Keratinocyte (primary cell): ENCODE data around the gene RBFOX2. TPM values are rescaled to one million over a fixed set of nuclear protein-coding genes. Genes with fewer than 3 reads are reported as not detected.

ENCODE experiments used
- DNase-seq: peaks from one replicate; pipeline ENCODE4 v3.0.0-alpha.2; 2011; ENCODE audit warnings: low read depth, missing footprints, low spot score
- FAIRE-seq: peaks from 2 replicates; lab custom pipeline; 2011; peaks lifted over from hg19 to GRCh38; lab: Jason Lieb, UNC
- H2AFZ ChIP-seq: 2 replicates; pipeline ENCODE4 v1.6.0; 2012; ENCODE audit warnings: low read length, control low read depth, inconsistent platforms; ENCODE audit not compliant: control insufficient read depth
- H3K27ac ChIP-seq: 2 replicates; pipeline ENCODE4 v1.5.1; 2011; ENCODE audit warnings: low read length; ENCODE audit not compliant: control insufficient read depth, insufficient read depth
- H3K27me3 ChIP-seq: 3 replicates; pipeline ENCODE4 v1.6.0; 2011; ENCODE audit warnings: low read length; ENCODE audit not compliant: control insufficient read depth, insufficient read depth; ENCODE audit errors: extremely low read depth
- H3K36me3 ChIP-seq, 2 experiments: 2 replicates in 1 of 2; 3 replicates in 1 of 2; pipeline ENCODE4 v1.5.1; 2011; ENCODE audit warnings: low read length in 2 of 2, mild to moderate bottlenecking in 1 of 2; ENCODE audit not compliant: control insufficient read depth in 2 of 2, insufficient read depth in 2 of 2; ENCODE audit errors: extremely low read depth in 1 of 2
- H3K4me1 ChIP-seq: 3 replicates; pipeline ENCODE4 v1.5.1; 2011; ENCODE audit warnings: low read length; ENCODE audit not compliant: control insufficient read depth, insufficient read depth; ENCODE audit errors: extremely low read depth
- H3K4me2 ChIP-seq: 3 replicates; pipeline ENCODE4 v1.6.0; 2011; ENCODE audit warnings: low read depth, low read length; ENCODE audit not compliant: control insufficient read depth, insufficient read depth; ENCODE audit errors: extremely low read depth
- H3K4me3 ChIP-seq, 3 experiments: fragments of 200-600 bp in 1 of 3; sonication (generic) in 1 of 3; 2 replicates in 2 of 3; 3 replicates in 1 of 3; pipeline ENCODE4 v1.5.1; 2011 to 2016; ENCODE audit warnings: low read length in 3 of 3, mild to moderate bottlenecking in 3 of 3, control low read depth in 2 of 3, inconsistent platforms in 1 of 3, low read depth in 1 of 3, mixed read lengths in 1 of 3, mixed run types in 1 of 3, moderate library complexity in 1 of 3; ENCODE audit not compliant: control insufficient read depth in 2 of 3, insufficient read depth in 2 of 3; ENCODE audit errors: extremely low read depth in 1 of 3
- H3K79me2 ChIP-seq: 2 replicates; pipeline ENCODE4 v1.6.0; 2012; ENCODE audit warnings: low read length; ENCODE audit not compliant: control insufficient read depth, insufficient read depth
- H3K9ac ChIP-seq: 3 replicates; pipeline ENCODE4 v1.6.0; 2011; ENCODE audit warnings: low read length; ENCODE audit not compliant: control insufficient read depth, insufficient read depth; ENCODE audit errors: extremely low read depth
- H3K9me1 ChIP-seq: 3 replicates; pipeline ENCODE4 v1.6.0; 2011; ENCODE audit warnings: low read length; ENCODE audit not compliant: control insufficient read depth, insufficient read depth; ENCODE audit errors: extremely low read depth
- H3K9me3 ChIP-seq: 2 replicates; pipeline ENCODE4 v1.5.1; 2012; ENCODE audit warnings: low read depth, low read length; ENCODE audit not compliant: control insufficient read depth
- H4K20me1 ChIP-seq: 3 replicates; pipeline ENCODE4 v1.6.0; 2011; ENCODE audit warnings: low read length; ENCODE audit not compliant: control insufficient read depth, insufficient read depth; ENCODE audit errors: extremely low read depth
- EZH2 ChIP-seq: IDR thresholded peaks from one replicate; pipeline ENCODE4 v1.6.1; 2012; ENCODE audit warnings: inconsistent platforms, mild to moderate bottlenecking, low read length, moderate library complexity
- dilution Hi-C: fragments of 300-500 bp; cut with MboI; formaldehyde crosslinking; loops from one replicate; pipeline ENCODE4 v1.7.0; 2020; ENCODE audit warnings: low sequenced_read_pairs; ENCODE audit not compliant: extremely low pct_ligation_motif_present
- polyA plus RNA-seq, 5 experiments: library from polyadenylated mRNA; depleted of rRNA in 3 of 5; stranded (reverse) in 3 of 5; stranded (forward) in 1 of 5; unstranded in 1 of 5; fragments of >200 nt; gene quantifications; 1 replicate in 1 of 5; 2 replicates in 3 of 5; 3 replicates in 1 of 5; pipeline versions ENCODE4 v1.2.1 to v1.2.3, GENCODE V29; 2011 to 2012; ENCODE audit warnings: missing spikeins in 2 of 5, low read depth in 1 of 5, low replicate concordance in 1 of 5
- TF ChIP-seq, protein P1 (sequence below), 3 experiments: IDR thresholded peaks in 1 of 3; conservative IDR thresholded peaks in 1 of 3; optimal IDR thresholded peaks in 1 of 3; 2 replicates in 2 of 3; 3 replicates in 1 of 3; pipeline versions ENCODE3 to v1.5.1; 2011; ENCODE audit warnings: low read length in 3 of 3, mild to moderate bottlenecking in 3 of 3, moderate library complexity in 2 of 3, control low read depth in 1 of 3, inconsistent platforms in 1 of 3; ENCODE audit not compliant: insufficient read depth in 2 of 3; ENCODE audit errors: extremely low read depth in 1 of 3

RBFOX2 gene
- polyA plus RNA-seq, 1 donor (not counting 4 experiments of a cell fraction or from before 2014, with no cell fraction given) = 118 TPM

- H3K27me3 ChIP-seq = no peaks in the 10 kb centered on the region
- no peak for DNase-seq
- H3K9me1 ChIP-seq = no peaks in the 10 kb centered on the region
- H3K4me3 ChIP-seq = no peak overlapping the region
- peaks cover 44% of the 10 kb centered on the region for H3K79me2 ChIP-seq
- peaks cover 2% of the 10 kb centered on the region for H4K20me1 ChIP-seq
- no peak overlapping the region for H3K4me2 ChIP-seq
- H3K27ac ChIP-seq = no peak overlapping the region
- no peaks in the 10 kb centered on the region for H3K36me3 ChIP-seq
- H3K9ac ChIP-seq = no peak overlapping the region
- TF ChIP-seq, protein P1, sequence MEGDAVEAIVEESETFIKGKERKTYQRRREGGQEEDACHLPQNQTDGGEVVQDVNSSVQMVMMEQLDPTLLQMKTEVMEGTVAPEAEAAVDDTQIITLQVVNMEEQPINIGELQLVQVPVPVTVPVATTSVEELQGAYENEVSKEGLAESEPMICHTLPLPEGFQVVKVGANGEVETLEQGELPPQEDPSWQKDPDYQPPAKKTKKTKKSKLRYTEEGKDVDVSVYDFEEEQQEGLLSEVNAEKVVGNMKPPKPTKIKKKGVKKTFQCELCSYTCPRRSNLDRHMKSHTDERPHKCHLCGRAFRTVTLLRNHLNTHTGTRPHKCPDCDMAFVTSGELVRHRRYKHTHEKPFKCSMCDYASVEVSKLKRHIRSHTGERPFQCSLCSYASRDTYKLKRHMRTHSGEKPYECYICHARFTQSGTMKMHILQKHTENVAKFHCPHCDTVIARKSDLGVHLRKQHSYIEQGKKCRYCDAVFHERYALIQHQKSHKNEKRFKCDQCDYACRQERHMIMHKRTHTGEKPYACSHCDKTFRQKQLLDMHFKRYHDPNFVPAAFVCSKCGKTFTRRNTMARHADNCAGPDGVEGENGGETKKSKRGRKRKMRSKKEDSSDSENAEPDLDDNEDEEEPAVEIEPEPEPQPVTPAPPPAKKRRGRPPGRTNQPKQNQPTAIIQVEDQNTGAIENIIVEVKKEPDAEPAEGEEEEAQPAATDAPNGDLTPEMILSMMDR (optimal IDR thresholded peaks at IDR 0.05 in 1 of 3, IDR thresholded peaks at IDR 0.05 in 1 of 3, conservative IDR thresholded peaks at IDR 0.05 in 1 of 3; ENCODE audit: extremely low read depth in 1 of 3, insufficient read depth in 2 of 3, low read length in 3 of 3) = no peak
- no peak for TF ChIP-seq EZH2
- no peak overlapping the region for H2AFZ ChIP-seq
- dilution Hi-C loops = no loop called here
- FAIRE-seq = no peak
- peaks cover 9% of the 10 kb centered on the region for H3K4me1 ChIP-seq
- no peaks in the 10 kb centered on the region for H3K9me3 ChIP-seq
Observed at GRCh38 chr22:35863432-35863831, 165.2 kb downstream of the RBFOX2 start.

- dilution Hi-C loops = no loop called here
Observed at GRCh38 chr22:35862697-35863096, 165.9 kb downstream of the RBFOX2 start.

More at GRCh38 chr22:35862697-35863096, 165.9 kb downstream of the RBFOX2 start:
- no peak overlapping the region for H2AFZ ChIP-seq
- H3K4me3 ChIP-seq = no peak overlapping the region
- peaks cover 2% of the 10 kb centered on the region for H4K20me1 ChIP-seq
- DNase-seq (no peak), FAIRE-seq (no peak)
- H3K4me1 ChIP-seq = peaks cover 9% of the 10 kb centered on the region
- no peaks in the 10 kb centered on the region for H3K9me1 ChIP-seq
- peaks cover 44% of the 10 kb centered on the region for H3K79me2 ChIP-seq
- TF ChIP-seq EZH2 = no peak
- TF ChIP-seq, protein P1 (optimal IDR thresholded peaks at IDR 0.05 in 1 of 3, IDR thresholded peaks at IDR 0.05 in 1 of 3, conservative IDR thresholded peaks at IDR 0.05 in 1 of 3; ENCODE audit: extremely low read depth in 1 of 3, insufficient read depth in 2 of 3, low read length in 3 of 3) = no peak
- no peaks in the 10 kb centered on the region for H3K9me3 ChIP-seq
- H3K4me2 ChIP-seq = no peak overlapping the region
- no peak overlapping the region for H3K27ac ChIP-seq
- no peaks in the 10 kb centered on the region for H3K36me3 ChIP-seq
- H3K9ac ChIP-seq = no peak overlapping the region
- H3K27me3 ChIP-seq = no peaks in the 10 kb centered on the region
